Measurements from ENCODE around the gene FAM117B. TPM values are rescaled to one million over a fixed set of nuclear protein-coding genes. Genes with fewer than 3 reads are reported as not detected.

The FAM117B gene
- total RNA-seq, 1 experiment from 2014 or later, result 9.1 TPM

DNA sequence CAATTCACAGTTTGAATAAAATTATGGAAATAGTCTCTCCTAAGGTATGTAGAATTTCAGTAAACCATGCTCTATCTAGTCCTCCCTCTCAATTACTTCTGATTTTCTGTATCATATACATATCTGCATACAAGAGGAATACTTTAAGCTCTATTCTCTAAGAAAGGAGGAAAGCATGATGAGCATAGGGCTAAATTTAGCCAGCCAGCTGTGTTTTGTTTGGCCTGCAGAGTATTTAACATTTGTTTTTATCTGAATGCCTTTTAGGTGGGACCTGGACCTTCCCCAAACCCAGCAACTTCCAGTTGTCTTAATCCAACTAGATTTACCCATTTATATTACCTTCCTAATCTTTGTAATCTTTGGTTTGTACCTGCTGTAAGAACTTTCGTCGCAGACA is 42.2 kb upstream of the FAM117B start:
- DNase-seq (ENCODE audit: low read depth, low spot score) (no peak), ATAC-seq (no peak)
- H3K4me2 ChIP-seq (ENCODE audit: low read length), result no peak overlapping the region
- H3K9me3 ChIP-seq (ENCODE audit: control insufficient read depth in 1 of 2, insufficient read depth in 1 of 2, low read depth in 1 of 2, low read length in 2 of 2), result no peaks in the 10 kb centered on the region
- ChIA-PET POLR2A (no interaction called here), RAD21 (ENCODE audit: low non-redundant PET in 1 of 2, low total read pairs in 2 of 2, uncharacterized antibody in 2 of 2, unreplicated experiment in 2 of 2) (no interaction called here), CTCF (no interaction called here)
- no peak overlapping the region for H3K9ac ChIP-seq (ENCODE audit: low read length)
- no peak overlapping the region for H3K4me3 ChIP-seq (replicated peaks in 1 of 2; ENCODE audit: low read depth in 1 of 2, low read length in 2 of 2)
- no peak overlapping the region for H2AFZ ChIP-seq (ENCODE audit: low read depth, low read length, poor library complexity, severe bottlenecking)
- H3K36me3 ChIP-seq (ENCODE audit: control insufficient read depth in 1 of 2, insufficient read depth in 2 of 2, low read length in 2 of 2), result no peaks in the 10 kb centered on the region
- no peaks in the 10 kb centered on the region for H3K27me3 ChIP-seq (ENCODE audit: insufficient read depth, low read length)
- intact Hi-C loops (cut with micrococcal nuclease), result no loop called here
- TF ChIP-seq MAX (IDR thresholded peaks at IDR 0.05) (no peak), CTCF (IDR thresholded peaks at IDR 0.05 in 2 of 3, conservative IDR thresholded peaks at IDR 0.05 in 1 of 3; ENCODE audit: borderline replicate concordance in 1 of 3, insufficient read depth in 1 of 3, low read depth in 2 of 3, low read length in 2 of 3) (no peak), POLR2A (IDR thresholded peaks at IDR 0.05; ENCODE audit: borderline replicate concordance, extremely low read depth, insufficient read depth, insufficient read length) (no peak), CBX3 (IDR thresholded peaks at IDR 0.05; ENCODE audit: low read depth) (no peak), YY1 (IDR thresholded peaks at IDR 0.05; ENCODE audit: extremely low read depth, insufficient replicate concordance, low read depth, low read length) (no peak), FOSL1 (IDR thresholded peaks at IDR 0.05; ENCODE audit: low read depth) (no peak), POLR2AphosphoS5 (IDR thresholded peaks at IDR 0.05; ENCODE audit: low read depth, low read length) (no peak)
- TF ChIP-seq, protein P1, sequence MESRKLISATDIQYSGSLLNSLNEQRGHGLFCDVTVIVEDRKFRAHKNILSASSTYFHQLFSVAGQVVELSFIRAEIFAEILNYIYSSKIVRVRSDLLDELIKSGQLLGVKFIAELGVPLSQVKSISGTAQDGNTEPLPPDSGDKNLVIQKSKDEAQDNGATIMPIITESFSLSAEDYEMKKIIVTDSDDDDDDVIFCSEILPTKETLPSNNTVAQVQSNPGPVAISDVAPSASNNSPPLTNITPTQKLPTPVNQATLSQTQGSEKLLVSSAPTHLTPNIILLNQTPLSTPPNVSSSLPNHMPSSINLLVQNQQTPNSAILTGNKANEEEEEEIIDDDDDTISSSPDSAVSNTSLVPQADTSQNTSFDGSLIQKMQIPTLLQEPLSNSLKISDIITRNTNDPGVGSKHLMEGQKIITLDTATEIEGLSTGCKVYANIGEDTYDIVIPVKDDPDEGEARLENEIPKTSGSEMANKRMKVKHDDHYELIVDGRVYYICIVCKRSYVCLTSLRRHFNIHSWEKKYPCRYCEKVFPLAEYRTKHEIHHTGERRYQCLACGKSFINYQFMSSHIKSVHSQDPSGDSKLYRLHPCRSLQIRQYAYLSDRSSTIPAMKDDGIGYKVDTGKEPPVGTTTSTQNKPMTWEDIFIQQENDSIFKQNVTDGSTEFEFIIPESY (IDR thresholded peaks at IDR 0.05; ENCODE audit: extremely low read depth, insufficient replicate concordance, low read length), result no peak
- H4K20me1 ChIP-seq (ENCODE audit: insufficient read depth), result no peaks in the 10 kb centered on the region
- H3K79me2 ChIP-seq (ENCODE audit: insufficient read depth, low read length), result no peaks in the 10 kb centered on the region
- BruUV-seq (replicated peaks), result no TSS peak
- peaks cover 0 to 9% of the 10 kb centered on the region in 2 experiments; a peak in 2 of 4 replicates for H3K4me1 ChIP-seq (ENCODE audit: control insufficient read depth in 1 of 2, insufficient read depth in 2 of 2, low read length in 2 of 2)
- H3K27ac ChIP-seq (ENCODE audit: low read depth, low read length), result no peak overlapping the region
- no peaks in the 10 kb centered on the region for H3K9me2 ChIP-seq (ENCODE audit: insufficient read depth)
